Measurements from ENCODE around the gene CDH22.

Gene CDH22

DNA sequence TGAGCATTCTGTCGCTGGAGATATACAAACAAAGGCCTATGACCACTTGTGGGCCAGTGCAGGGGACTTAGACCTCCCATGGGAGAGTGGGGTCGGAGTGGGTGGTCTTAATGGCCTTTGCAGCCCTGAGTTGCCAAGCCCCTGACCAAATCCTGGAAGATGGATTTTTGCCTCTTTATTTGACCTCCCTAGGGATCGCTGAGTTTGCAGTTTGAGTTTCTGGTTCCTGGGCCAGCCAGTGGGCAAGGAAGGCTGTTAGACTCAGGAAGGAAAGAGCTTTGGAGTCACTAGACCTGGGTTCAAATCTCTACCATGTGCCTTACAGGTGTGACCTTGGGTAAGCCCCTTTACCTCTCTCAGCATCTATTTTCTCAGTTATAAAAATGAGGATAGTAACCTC is 96.0 kb downstream of the CDH22 start:
- no peak for DNase-seq

DNA sequence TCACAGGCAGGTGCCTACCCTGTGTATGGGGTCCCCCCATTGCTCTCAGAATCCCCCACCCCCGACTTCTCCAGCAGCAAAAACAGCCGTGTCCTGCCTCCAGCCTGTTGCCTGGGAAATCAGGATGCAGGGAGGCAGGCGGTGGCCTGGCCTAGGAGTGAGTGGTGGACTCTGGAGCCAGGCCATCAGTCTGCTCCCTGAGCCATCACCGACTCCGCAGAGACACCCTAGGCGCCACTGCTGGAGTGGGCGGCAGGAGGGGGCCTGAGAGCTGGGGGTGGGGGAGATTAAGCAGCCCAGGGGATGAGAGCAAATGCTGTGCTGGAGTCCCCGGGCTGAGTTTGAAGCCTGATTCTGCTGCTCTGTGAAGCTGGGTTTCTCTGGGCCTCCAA is 97.0 kb downstream of the CDH22 start:
- no peak for DNase-seq

DNA sequence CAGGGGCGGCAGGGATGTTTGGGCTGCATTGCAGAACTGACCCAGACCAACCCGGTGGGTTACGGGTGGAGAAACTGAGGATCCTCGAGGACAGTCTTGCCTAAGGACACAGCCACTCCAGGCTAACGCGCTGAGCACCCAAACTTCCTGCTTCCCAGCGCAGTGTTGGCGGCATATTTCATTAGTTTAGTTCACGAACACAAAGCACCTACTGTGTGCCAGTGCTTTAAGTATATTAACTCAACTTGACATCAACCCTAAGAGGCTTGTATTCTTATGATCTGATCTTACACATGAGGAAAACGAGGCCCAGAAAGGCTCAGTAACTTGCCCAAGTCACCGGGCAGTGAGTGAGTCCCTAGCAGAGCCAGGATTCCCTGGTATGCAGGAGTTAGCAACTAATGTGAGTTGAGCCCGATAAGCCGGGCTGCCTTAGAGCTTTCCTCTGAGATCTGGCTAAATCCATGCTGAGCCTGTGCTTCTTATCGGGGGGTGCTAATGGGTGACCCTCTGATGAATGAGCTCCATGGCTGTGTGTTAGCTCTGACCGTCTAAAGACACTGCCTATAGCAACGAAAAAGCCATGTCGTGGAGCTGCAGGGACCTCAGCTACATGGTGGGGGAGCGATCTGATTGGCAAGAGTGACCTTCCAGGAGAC is 97.5 kb downstream of the CDH22 start:
- no peak for DNase-seq

DNA sequence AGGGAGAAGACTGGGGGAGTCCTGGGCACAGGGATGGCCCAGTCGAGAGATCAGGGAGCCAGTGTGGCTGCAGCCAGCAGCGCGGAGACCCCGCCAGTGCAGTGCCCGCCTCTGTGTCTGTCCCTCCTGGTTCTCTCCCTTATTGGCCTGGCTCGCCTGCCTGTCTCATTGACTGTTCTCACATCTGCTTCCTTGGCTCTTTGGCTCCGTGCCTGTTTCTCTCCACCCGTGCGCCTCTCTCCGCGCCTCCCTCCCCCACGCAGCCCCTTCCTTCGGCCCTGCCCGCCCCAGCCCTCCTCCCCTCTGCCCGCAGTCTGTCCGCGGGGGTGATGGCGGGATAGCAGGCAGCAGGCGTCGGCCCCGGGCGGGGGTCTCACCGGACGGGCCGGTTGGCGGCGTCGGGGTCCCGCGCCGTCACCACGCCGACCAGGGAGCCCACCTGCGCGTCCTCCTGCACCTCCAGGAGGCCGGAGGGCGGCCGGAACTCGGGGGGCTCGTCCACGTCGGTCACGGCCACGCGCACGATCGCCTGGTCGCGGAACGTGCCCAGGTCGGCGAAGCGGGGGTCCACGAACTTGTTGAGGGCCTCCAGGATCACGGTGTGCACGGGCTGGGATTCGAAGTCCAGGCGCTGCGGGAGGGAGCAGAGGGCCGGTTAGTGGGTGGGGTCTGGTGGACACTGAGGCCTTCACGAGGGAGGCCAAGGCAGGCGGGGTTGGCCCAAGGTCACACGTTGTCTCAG is 98.2 kb downstream of the CDH22 start:
- peak; percentile 76 for DNase-seq

DNA sequence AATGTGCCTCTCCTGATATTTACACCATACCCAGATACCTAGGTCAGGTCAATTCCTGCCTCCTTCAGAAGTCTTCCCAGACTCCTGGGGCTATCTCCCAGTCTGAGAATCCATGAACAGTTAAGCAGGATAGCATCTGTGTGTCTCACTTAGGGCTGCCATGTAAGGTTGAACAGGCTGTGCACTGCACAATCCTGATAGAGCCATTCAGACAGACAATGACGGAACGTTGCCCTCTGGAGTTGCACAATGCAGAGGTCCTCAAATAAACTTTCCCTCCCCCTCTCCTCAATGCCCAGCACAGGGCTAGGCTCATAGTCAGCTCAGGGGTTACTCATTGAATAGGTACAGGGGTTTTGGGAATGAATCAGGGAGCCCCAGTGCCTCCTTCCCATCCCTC is 100.5 kb downstream of the CDH22 start:
- DNase-seq = no peak

DNA sequence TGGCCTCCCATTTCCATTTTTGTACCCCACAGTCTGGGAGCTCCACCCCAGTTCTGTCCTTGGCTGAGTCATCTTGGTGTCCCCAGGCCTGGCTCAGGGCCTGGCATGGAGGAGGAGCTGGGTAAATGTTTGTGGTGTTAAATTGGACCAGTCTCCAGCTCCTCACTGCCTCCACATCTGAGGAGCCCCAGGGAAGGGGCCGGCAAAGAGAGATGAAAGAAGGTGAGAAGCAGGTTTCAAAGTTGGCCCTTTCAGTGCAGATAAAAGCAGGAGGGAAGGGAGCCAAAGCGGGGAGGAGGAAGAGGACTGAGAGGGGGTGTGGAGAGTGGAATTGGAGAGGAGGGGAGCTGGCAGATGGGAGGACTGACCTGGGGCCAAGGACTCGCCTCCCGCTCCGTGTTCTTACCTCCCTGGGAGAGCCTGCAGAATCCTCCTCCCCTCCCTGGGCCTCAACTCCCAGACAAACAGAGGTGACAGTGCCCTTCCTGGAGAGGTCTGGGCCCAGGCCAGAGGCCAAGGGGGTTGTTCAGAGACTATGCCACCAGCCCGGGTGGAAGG is 101.2 kb downstream of the CDH22 start:
- peak; percentile 55 for DNase-seq

DNA sequence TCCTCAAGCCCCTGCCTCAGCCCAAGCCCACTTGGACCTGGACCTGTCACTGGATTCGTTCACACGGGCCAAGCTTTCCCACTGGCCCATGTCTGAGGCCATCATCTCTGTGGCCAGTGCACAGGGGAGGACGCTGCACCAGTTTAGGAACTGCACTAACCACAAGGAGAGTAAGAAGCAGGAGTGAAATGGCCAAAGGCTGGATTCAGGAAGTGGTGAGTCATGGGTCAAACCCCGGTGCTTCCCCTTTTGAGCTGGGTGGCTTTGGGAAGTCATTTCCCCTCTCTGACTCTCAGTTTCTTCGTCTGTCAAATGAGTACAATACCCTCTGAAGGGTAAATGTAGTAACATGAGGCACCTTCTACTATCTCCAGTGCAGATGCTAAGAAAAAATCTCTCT is 102.3 kb downstream of the CDH22 start:
- no peak for DNase-seq

DNA sequence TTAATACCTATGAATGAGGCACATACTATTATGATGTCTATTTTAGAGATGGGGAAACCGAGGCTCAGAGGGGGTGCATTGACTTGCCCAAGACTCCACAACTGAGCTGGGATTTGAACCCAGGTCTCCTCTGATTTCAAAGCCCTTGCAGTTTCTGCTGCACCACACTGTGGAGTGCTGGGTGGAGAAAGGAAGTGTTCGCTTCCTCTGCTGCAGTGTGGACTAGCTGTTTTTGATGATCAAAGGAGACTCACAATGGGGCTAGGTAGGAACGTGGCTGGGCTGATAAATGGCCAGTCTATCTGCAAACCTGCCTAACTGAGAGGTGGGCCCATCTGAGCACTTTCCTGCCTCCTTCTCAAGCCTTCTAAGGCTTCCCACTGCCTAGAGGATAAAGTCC is 102.9 kb downstream of the CDH22 start:
- DNase-seq = no peak

DNA sequence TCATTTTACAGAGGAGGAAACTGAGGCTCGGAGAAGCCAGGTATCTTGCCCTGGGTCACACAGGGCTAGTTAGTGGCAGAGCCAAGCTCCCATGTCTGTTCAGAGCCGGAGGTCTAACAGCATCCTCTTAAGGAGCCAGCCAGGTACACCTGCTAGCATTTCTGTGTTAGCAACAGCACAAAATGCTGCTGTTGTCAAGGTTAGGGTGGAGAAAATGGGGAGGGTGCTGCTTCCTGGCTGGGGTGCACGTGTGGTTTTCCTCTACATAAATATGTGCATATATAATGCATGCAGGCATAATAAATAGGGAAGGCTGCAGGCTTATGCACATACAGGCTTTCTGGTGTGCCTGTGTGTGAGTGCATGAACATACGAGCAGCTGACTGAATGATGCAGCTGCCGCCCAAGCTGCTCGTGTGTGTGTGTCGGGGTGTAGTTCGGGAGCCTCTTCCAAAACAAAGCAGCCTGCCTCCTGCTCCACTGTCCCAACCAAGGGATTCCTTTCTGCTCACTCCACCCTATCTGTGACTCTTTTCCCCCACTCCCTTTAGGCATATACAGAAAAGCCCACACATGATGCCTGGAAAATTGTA is 103.6 kb downstream of the CDH22 start:
- no peak for DNase-seq

DNA sequence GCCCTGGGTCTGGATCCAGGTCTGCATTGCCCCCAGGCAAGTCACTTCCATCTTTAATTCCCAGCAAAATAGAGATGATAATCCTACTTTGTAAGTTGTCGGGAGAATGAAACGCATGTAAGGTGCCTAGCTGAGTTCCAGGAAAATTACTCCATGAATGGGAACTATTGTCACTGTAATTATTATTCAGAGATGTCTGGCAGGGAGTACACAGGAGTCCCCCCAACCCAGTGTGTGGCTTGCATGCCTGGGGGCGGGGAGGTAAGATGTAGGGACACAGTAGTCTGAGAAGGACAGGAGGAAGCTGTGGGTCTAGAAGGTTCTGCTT is 104.8 kb downstream of the CDH22 start:
- DNase-seq = peak; percentile 70

DNA sequence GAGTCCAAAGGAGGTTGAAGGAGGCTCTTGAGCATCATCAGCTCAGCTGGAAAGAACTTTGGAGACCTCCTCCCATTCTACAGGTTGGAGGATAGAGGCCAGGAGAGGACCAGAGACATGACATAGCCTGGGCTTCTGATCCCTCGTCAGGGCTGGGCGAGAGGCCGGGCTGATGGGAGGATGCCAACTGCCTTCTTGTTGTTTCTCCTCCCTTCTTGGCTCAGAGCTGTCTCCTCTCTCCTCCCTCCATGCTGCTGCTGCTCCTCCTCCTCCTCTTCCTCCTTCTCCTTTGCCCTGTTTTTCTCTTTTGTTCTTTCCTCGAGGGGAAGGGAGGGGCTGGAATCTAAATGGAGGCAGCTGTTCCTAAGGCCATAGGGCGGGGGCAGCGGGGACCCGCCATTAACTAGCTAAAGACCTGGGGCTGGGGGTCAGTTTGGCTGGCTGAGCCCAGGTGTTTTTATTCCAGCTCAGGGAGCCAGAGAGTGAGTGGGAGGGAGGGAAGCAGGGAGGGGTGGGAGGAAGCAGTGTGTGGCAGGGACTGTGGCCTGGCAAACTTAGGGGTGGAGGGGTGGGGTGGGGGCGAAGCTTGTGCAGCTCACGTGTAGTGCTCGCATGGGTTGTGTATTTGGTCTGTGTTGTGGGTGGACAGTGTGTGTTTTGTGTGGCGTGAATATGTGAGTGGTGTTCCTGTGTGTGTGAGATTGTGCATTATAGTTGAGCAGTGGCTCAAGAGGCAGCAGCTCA is 105.4 kb downstream of the CDH22 start:
- peak; percentile 92 for DNase-seq

DNA sequence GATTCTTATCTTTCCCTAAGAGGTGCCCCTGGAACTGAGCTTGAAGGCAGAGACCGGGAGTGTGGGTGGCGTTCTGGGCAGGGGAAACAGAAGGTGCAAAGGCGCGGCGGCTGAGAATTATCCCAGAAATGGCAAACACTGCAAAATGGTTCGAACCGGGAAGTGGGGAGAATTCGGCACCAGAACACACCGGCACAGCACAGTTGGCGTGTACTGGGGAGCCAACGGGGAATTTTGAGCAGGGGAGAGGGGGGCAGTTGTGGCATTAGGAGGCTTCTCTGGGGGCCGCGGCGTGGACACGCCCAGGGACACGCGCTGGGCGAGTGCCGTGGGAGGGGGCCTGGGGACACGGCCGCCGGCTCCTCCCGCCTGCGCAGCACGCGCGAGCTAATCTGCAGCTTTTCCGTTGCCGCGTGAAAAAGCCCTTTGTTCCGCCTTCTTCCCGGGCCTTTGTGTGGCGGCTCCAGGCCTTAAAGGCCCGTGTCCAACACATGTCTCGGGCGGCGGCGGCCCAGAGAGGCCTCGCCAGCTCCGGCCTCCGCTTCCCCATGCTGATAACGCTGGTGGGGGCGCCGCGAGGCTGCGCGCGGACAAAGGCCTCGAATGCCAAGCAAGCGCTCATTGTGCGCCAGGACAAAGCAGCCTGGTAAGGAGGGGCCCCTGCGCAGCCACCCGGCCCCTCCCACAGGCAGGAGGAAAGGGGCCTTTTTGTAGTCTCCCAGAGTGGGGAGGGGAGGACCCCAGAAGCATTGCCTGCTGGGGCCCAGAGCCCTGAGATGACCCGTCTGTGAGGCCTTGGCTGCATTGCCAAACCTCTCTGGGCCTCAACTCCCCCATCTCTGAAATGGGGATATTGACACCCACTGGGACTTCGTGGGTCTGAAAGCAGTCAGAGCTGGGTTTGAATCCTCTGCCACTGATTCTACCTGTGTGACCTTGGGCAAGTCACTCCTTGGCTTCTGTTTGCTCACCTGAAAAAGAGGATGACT is 107.4 kb downstream of the CDH22 start:
- DNase-seq = no peak

DNA sequence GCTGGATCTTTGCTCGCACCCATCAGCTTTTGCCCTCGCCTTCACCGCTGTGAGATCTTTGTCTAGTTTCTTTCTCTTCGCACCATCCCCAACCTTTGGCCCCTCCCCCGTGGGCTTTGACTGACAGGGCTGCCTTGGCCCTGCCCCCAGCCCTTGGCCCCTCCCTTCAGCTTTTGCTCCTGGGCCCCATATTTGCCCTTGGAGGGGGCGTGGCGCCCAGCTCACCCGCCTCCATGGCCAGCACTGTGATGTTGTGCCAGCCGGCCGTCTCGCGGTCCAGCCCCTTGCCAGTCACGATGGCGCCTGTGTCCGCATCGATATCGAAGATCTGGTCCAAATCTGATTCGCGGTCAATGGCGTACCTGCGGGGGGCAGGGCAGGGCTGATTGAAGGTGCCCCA is 109.1 kb downstream of the CDH22 start:
- DNase-seq = no peak

DNA sequence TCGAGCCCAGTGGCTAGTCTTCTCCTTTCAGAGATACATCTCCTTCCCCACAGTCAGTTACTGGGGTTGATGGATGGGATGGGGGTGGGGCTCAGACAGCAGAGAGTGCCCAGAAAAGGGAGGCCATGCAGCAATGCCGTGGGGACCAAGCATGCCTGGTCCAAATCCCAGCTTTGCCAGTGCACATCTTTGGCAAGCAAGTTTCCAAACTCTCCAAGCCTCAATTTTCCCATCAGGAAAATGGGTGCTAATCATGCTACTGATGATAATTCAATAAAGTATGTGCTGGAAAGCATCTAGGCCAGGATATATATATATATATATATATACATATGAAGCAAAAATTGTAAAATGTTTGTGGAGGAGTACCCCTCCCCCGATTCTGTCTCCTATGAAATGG is 111.3 kb downstream of the CDH22 start:
- DNase-seq = no peak

DNA sequence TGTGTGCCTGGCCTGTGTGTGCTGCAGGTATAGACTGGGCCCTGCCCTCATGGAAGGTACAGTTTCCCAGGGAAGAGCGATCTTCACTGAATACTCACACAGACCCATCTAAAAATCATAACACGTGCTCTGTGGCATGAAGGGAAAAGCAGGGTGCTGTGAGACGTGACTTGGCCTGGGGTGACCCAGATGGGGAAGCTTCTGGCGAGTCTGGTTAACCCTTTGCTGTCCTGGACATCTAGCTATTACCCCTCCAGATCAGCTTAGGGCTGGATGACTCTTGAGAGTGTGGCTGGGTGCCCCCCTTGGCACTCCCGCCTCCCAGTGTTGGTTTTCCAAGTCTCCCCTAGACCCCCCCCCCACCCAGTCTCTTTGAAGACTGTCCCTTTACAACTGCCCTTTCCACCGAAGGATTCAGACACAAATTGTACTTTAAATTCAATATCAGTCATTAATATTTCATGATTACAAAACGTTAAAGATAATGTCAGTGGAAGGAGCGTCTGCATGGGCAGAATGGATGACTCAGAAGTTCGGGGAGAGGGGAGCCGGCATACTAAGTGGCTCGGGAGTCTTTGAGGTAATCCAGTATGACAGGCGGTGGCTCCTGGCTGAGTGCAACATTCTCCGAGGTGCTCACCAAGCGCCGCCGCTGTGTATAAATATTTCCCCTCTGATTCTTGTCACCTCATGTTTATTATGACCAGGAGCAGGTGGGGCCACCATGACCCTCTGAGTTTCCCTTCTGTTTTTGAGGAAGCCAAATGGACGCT is 112.8 kb downstream of the CDH22 start:
- DNase-seq = no peak

DNA sequence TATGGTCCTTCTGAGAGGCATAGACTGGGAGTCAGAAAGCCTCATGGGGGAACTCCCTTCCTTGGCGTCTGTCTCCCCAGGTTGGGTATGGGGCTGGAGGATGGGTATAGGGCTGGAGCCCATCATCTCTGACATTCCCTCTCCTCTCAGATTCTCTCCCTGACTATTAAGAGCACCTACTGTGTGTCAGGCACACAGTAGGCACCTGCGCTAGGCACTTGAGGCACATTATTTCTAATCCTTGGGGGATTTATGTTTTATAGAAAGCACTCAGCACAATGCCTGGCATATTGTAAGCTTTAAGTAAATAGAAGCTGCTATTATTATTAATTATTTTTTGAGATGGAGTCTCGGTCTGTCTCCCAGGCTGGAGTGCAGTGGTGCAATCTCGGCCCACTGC is 113.9 kb downstream of the CDH22 start:
- no peak for DNase-seq

DNA sequence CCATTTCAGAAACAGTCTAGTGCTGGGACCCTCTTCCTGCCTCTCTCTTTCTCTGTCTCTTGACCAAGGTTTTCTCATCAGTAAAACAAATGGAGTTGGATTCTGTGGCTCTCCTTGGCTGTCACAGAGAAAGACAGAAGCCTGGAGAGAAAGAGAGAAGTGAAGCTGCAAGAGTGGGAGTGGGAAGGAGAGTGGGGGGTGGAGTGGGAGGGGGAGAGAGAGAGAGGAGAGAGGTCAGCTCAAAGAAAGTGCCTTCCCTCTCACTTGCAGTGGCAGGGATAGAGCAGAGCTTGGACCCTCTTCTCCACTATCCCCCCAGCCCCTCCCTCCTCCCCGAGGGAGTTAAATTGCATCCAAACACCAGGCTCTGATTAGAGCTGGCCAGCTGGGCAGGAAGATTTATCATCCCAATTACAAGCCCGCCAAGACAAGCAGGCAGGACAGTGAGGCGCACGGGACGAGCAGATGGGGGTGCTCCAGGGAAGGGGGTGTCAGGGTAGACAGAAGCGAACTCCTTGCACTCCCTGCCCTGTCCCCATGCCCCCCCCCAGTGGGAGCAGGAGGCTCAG is 115.8 kb downstream of the CDH22 start:
- DNase-seq = peak; percentile 73

DNA sequence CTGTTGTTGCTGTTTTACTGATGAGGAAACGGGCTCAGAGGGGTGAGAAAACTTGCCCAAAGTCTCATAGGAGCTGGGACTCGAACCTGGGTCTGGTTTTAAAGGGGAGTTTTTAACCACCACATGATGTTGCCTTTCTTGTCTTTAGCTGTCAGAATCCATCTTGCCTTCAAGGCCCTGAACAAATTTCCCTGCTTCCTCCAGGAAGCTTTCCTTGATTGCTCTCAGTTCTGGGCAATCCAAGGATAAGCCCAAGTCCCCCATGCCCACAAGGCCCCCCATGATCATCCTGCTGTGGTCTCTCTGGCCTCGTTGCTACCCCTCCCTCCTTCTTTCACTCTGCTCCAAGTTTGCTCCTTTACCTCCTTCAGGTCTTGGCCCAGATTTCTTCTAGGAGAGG is 116.7 kb downstream of the CDH22 start:
- no peak for DNase-seq

DNA sequence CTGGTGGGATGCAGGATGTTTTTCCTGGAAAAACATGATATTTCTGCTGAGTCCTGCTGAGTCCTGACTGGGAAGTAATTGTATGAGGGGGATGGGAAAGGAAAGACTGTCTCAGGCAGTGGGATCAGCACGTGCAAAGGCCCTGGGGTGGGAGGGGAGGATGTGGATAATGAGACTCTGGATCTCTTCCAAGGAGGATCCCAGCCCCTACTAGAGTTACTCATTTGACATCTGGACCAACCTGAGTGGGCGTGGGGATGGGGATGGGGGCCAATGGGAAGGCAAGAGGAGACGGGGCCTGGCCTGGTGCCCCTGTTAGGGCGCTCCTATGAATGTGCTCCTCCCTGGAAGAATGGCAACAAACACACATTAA is 117.1 kb downstream of the CDH22 start:
- DNase-seq = peak; percentile 17

DNA sequence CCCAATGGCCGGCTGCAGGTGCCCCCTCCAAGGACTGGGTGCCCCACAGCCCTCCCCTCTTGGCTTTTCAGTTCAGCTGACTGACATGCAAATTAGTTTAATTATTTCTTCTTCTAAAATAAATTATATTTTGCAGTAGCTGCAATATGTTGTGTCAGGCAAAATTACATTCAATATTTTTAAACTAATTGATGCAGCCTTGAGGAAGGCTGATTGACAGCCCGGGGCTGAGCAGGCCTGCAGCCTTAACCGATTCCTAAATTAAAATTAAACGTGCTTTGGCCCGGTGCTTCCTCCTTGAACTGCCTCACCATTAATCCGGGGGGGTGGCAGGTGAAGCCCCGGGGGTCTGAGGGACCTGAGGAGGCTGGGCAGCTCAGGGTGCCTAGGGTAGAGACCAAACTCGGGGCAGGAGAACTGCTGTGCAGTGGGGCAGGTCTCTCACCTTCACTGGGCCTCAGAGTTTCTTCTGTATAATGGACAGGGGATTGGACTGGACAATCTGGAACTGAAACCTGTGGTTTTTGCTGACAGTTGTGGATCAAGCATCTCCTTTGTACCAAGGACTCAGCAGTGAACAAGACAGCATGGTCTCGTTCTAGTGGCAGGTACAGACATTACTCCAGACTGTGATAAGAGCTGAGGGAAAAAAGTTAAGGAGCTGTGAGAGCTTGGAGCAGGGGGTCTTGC is 117.7 kb downstream of the CDH22 start:
- DNase-seq = no peak
